Stimulated activated CD4-positive, alpha-beta T cell treated with anti-CD3 and anti-CD28 coated beads, Interleukin-1b, Interleukin-23, amount 100 ng/mL, for 4 hours (primary cell): ENCODE measurements around the gene ARHGEF18.
"Not testable (repeated sequence)": the region's sequence is repeated elsewhere in the genome, so short reads cannot be mapped to it uniquely, and the experiment has no call there.

Experiments
- DNase-seq, 2 donors: peaks; one replicate each; pipeline ENCODE4 v3.0.0-alpha.2; 2020; ENCODE audit warnings: low read depth in 2 of 2

ARHGEF18 gene

DNA sequence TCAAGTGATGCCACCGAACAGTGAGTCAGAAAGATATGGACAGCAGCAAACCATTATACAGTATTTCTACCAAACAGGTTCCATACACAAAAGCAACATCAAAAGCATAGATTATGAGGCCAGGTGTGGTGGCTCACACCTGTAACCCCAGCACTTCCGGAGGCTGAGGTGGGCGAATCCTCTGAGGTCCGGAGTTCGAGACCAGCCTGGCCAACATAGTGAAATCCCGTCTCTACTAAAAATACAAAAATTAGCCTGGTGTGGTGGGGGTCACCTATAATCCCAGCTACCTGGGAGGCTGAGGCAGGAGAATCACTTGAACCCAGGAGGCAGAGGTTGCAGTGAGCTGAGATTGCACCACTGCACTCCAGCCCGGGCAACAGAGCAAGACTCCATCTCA, 1.7 kb upstream of the ARHGEF18 start:
- DNase-seq, result not testable (repeated sequence)

DNA sequence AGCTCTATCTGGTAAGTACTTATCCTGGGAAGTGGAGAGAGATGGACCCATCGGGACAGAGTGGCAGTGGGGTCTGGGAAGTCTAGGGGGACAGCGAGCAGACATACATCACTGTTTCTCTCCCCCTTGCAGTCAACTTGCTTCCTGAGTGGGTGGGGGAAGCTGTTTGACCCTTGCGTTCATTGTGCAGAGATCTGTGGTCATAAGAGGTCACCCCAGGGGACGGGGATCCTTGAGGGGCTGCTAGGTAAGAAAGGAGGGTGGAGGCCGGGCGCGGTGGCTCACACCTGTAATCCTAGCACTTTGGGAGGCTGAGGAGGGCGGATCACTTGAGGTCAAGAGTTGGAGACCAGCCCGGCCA, 474 bp downstream of the ARHGEF18 start:
- DNase-seq, result no peak

DNA sequence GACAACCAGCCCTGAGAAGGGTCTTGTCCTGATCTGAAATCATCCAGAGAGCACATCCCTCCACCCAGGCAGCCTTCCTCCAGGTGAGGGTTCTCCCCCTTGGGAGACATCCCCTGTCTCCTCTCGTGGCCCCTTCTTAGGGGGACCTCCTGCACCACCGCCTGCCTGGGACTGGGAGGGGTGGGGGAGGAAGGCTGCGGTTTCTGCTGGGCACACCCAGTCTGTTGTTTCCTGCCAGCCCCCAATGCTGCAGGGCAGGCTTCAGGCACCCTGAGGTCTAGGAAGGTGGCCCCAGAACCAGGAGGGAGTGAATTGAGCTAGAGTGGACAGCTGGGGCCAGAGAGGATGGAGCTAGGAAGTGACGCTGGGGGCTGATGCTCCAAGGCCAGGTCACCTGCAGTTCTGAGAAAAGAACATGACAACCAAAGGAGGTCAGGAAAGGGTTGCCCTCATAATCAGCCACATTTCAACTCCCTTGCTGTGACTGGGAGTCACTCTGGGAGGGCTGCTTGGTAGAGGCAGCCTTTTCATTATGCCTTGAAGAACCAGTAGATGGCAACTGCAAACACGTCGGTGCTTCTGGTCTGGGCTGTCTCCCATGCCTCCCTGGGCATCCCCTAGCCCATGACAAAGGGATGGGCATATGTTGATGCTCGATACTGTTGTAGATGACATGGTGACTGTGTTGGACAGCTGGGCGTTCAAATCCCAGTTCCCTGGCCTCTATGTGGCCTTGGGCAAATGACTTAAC, 1.4 kb downstream of the ARHGEF18 start:
- no peak for DNase-seq

DNA sequence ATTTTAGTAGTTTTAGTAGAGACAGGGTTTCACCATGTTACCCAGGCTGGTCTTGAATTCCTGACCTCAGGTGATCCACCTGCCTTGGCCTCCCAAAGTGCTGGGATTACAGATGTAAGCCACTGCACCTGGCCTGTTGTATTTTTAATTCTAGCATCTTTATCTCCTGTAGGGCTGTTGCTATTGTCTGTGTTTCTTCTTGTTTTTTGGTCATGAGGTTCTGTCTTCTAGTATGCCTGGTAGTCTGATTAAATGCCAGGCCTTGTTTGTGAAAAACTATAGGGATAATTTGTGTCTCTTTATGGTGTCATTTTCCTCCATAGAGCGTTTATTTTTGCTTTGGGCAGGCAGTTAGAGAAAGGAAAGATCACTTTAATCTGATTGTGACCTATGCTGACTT, 3.1 kb downstream of the ARHGEF18 start:
- no peak for DNase-seq

DNA sequence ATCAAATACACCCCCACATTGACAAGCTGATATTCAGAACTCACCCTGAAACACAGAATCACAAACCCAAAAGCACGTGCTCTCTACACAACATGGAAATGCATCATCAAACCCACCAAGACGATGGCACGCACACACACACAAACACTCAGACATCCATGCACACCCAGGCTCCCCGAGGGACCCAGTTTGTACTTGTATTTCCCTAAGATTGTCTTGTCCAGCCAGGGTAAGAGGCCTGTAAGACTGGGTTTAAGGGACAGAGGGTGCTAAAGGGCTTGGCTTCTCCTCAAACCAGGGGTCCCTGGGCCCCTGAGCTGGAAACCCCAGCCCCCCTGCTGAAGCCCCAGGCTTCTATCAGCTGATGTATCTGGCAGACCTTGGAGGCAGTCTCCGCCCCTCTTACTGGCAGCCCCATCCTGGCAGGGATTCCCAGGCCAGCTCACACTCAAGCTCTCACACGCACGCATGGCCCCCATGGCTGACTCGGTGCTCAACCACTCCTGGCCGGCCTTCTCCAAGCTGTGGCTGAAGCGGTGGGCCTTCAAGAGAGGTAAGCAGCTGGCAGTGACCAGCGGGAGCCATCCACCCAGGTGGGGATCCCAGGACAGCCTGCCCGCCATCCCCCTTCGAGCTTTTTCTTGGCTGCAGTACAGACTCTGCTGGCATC, 6.5 kb downstream of the ARHGEF18 start:
- no peak for DNase-seq

DNA sequence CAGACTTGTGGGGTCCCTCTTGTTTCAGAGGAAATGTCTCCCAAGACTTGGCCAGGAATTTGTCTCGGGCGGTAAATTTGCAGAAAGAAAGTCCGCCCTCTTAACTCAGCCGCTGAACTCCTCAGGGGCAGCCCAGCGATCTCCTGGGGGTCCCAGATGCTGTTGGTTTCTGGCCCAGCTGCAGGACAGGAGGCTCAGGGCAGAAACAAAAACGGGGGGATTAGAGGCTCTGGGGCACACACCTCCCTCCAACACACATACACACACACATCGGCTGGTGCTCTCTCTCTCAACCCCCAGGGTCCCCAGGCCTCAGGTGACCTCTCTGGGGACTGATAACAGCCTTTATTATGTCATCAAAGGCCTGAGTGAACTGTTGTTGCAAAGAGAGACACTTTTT, 7.1 kb downstream of the ARHGEF18 start:
- no peak for DNase-seq

DNA sequence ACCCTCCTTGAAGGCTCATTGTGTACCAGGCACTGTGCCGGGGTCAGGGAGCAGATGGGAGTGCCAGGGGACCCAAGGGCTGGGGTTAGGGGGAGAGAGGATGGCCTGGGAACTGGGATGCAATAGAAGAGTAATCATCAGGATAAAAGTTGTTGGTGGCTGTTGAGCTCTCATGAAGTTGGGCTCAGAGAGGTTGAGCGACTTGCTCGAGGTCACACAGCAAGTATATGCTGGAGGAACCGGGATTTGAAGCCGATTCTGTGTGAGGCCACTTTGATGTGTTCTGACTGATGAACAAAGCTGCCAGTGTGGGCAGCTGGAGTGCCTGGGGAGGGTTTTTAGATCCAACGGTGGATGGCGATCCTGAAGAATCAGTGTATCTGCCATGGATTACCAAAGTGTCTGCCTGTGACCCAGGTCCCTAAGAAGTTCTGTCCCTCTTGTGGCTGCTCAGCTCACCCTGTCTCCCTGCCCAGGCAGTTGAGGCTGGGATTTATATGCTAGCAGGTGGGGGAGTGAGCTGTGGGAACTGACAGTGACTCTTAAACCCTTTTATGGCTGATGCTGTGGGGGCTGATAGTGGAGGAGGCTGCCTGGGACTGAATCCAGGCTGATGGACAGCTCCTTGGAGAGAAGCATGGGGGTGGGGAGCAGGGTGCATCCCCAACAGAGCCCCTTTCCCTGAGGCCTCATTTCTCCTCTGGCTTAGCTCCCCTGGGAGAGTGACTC, 8.3 kb downstream of the ARHGEF18 start:
- DNase-seq, result no peak

DNA sequence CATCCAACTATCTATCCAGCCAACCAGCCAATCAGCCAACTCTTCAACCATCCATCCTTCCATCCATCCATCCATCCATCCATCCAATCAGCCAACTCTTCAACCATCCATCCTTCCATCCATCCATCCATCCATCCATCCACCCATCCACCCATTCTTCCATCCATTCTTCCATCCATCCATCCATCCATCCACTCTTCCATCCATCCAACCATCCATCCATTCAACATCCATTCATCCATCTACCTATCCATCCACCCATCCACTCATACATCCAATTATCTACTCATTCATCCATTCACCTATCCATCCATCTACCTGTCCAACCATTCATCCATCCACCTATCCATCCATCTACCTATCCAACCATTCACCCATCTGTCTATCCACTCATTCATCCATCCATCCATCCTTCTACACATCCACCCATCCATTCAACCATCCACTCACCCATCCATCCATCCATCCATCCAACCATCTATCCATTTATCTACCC, 9.4 kb downstream of the ARHGEF18 start:
- no peak for DNase-seq

DNA sequence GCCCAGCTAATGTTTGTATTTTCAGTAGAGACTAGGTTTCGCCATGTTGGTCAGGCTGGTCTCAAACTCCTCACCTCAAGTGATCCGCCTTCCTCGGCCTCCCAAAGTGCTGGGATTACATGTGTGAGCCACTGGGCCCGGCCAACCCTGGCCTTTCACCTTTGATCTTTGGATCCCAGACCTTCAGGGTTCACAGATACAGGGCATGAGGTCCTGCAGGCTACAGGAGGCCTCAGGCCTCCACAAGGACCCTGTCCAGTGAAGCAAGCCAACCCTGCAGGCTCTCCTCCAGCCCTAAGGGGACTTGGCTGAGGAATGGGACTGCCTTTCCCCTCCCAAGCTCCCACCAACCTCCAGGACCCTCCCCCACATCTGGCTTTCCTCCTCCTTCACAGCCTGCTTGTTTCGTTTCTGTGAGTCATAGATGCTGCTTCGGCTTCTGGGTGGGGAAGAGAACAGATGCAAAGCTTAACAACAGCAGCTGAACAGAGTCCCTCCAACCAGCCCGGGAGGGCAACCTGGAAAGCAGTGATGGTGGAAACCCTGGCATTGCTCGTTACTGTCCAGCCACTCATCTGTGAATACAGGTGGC, 11.8 kb downstream of the ARHGEF18 start:
- DNase-seq, result no peak

DNA sequence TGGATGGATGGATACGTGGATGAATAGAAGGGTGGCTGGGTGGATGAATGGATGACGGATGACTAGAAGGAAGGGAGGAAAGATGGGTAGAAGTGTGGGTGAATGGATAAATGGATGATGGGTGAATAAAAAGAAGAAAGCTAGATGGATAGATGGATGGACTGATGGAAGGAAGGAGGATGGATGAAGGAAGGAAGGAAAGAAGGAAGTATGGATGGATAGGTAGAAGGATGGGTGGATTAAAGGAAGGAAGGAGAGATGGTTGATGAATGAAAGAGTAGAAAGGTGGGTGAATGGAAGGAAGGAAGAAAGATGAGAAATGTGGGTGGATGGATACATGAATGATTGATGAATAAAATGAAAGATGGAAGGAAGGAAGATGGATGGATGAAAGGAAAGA, 14.5 kb downstream of the ARHGEF18 start:
- no peak for DNase-seq

DNA sequence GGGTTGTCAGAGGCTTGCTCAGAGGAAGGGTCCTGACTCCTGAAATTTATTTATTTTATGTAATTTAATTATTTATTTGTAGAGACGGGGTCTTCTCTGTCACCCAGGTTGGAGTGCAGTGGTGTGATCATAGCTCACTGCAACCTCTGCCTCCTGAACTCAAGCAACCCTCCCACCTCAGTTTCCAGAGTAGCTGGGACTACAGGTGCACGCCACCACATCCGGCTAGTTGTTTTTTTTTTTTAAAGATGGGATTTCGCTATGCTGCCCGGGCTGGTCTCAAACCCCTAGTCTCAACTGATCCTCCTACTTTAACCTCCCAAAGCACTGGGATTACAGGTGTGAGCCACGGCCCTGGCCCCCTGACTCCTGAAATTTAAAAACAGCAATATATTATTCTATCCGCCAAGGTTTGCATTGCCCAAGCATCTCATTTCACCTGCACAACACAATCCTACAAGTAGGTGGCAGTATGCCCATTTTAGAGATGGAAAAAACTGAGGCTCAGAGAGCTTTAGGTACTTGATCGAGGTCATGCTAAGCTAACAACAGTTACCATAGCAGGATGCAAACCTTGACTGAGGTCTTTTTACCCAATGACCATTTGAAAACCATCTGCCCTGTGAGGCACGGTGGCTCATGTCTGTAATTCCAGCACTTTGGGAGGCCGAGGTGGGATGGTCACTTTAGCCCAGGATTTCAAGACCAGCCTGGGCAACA, 18.1 kb downstream of the ARHGEF18 start:
- no peak for DNase-seq

DNA sequence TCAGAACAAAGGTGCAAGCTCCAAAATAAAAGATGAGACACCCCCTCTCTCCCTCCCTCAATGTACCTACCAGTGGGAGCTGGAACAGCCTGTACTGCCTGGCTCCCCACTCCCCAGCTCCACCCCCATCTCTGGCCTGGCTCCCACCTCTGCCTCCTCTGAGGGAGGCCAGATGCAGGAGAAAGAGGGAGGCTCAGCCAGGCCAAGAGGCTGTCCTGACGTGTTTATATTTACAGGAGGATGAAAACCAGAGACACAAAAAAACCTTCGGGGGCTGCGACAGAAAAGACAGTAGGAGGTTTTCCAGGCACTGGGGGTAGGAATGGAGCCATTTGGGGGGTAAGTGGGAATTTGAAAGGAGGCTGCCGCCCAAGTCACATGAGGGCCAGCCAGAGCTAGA, 19.7 kb downstream of the ARHGEF18 start:
- no peak for DNase-seq

DNA sequence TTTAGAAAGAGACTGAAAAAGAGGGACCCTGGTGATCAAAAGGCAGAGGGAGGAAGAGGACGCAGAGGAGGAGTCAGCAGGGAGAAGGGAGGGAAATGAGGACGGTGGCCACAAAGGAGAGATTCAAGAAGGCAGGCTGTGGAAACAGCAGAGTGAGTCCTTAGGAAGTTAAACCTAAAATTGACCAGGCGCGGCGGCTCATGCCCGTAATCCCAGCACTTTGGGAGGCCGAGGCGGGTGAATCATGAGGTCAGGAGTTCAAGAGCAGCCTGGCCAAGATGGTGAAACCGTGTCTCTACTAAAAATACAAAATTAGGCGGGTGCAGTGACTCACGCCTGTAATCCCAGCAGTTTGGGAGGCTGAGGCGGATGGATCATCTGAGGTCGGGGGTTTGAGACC, 20.1 kb downstream of the ARHGEF18 start:
- not testable (repeated sequence) for DNase-seq

DNA sequence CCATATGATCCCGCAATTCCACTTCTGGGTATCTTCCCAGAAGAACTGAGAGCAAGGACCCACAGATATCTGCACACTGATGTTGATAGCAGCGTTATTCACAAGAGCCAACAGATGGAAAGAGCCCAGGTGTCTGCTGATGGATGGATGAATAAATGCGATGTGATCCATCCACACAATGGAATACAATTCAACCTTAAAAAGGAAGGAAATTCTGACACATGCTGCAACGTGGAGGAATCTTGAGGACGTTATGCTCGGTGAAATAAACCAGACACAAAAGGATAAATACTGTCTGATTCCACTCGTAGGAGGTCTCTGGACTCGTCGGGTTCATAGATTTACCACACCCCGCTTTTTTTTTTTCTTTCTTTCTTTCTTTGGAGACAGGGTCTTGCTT, 21.8 kb downstream of the ARHGEF18 start:
- DNase-seq, result no peak

DNA sequence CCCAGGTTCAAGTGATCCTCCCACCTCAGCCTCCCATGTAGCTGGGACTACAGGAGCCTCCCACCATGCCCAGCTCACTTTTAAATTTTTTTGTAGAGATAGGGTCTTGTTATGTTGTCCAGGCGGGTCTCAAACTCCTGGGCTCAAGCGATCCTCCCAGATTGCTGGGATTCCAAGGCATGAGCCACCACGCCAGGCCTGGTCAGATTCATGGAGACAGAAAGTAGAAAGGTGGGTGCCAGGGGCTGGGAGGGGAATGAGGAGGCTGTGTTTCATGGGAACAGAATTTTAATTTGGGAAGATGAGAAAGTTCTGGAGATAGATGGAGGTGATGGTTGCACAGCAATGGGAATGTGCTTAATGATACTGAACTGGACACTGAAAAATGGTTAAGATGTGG, 22.3 kb downstream of the ARHGEF18 start:
- DNase-seq, result no peak

DNA sequence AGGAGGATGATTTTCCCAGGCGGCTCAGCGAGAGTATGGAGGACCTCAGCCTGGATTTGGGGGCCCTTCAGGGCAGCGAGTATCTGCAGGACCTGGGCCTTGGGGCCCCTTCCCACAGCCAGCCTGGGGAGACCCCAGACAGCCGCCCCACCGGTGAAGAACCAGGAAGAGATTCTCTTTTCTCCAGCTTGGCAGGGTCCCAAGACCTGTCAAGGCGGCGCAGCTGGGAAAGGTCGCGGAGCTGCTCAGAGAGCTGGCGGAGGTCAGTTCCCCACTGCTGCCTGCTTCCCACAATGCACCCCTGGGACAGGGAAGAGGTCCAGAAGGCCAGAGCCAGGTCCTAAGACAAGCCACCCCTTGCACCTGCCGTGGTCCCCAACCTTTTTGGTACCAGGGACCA, 24.1 kb downstream of the ARHGEF18 start:
- no peak for DNase-seq

DNA sequence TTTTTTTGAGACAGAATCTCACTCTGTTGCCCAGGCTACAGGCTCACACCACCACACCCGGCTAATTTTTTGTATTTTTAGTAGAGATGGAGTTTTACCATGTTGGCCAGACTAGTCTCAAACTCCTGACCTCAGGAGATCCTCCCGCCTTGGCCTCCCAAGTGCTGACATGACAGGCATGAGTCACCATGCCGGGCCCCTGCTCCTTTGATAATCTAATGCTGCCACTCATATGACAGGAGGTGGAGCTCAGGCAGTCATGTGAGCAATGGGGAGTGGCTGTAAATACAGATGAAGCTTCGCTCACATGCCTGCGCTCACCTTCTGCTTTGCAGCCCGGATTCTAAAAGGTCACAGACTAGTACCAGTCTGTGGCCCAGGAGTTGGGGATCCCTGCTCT, 25.1 kb downstream of the ARHGEF18 start:
- no peak for DNase-seq

DNA sequence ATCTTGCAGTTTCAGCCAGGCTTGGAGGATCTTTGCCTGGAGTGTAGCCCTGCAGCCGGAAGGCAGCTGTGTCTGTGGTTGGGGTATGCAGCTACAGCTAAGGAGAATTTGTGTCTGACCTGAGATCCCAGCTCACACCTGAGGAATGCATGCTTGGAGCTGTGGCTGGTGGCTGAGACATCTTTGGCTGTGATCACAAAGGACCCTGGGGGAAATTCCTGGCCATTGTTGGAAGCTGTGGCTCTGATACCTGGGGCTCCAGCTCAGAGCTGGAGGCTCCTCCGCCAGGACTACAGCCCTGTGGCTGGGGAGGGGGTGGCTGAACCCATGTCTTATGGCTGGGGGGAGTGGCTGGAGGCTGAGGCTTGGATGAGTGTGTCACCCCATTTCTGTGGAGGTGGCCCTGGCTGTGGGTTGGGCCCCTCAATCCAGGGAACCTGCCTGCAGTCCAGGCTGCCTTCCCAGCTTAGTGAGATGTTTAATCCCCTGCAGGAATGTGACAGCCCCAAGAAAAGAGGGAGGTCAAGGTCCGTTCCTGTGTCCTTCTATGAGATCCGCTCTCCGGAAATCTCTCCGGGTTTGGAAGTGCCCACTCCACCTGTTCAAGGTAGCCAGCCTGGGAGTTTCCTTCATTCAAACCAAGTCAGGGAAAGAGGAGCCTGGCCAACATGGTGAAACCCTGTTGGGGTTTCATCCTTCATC, 27.6 kb downstream of the ARHGEF18 start:
- no peak for DNase-seq

DNA sequence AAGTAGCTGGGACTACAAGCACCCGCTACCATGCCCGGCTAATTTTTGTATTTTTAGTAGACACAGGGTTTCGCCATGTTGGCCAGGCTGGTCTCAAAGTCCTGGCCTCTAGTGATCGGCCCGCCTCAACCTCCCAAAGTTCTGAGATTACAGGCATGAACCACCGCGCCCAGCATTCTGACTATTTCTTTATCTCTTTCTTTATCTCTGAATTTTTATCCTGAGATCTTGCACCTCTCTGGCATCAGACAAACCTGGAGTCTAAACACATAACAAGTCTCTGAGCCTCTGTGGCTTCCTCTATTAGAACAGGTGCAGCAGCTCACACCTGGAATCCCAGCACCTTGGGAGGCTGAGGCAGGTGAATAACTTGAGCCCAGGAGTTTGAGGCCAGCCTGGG, 28.5 kb downstream of the ARHGEF18 start:
- no peak for DNase-seq

DNA sequence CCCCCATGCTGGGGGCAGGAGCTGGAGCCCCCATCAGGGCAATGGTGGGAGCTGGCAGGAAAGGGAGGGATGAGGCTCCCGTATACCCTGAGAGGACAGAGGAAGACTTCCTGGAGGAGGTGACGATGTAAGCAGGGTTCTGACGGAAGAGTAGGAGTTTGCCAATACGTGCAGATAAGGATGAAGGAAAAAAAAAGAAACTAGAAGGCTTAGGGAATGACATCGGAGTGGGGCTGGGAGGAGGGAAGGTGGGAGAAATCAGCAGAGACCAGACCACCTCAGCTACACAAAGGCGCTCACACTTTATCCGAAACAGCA, 32.3 kb downstream of the ARHGEF18 start:
- DNase-seq, result no peak

DNA sequence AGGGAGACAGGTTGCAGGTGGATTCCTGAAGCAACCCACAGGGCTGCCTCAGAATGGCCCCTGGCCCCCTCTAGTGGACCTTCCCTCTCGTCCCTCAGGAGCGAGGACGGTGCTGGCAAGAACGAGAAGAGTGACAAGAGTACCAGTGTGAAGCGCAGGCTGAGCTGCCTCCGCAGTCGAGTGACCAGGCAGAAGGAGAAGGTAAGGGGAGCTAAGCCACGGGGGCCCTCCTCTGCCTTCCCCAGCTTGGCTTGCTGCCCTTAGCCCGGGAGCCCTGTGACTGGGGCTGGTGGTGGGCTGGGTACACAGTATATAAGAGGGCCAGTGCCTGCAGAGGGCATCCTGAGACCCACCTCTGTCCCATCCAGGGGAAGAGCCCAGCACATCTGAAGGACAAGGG, 34.0 kb downstream of the ARHGEF18 start:
- no peak for DNase-seq
